Kidney epithelial cell (primary cell): ENCODE measurements around the gene COL13A1. TPM values are rescaled to one million over a fixed set of nuclear protein-coding genes. Genes with fewer than 3 reads are reported as not detected.

Experiments
- DNase-seq: peaks from one replicate; pipeline ENCODE4 v3.0.0-alpha.2; 2010; ENCODE audit warnings: low read depth
- H3K27me3 ChIP-seq: 2 replicates; pipeline ENCODE4 v1.6.0; 2011; ENCODE audit warnings: low read length; ENCODE audit not compliant: control insufficient read depth, insufficient read depth
- H3K36me3 ChIP-seq: 2 replicates; pipeline ENCODE4 v1.5.1; 2011; ENCODE audit warnings: low read length; ENCODE audit not compliant: control insufficient read depth, insufficient read depth
- H3K4me3 ChIP-seq: 2 replicates; pipeline ENCODE4 v1.5.1; 2011; ENCODE audit warnings: low read depth, mild to moderate bottlenecking, control low read depth, low read length
- CTCF ChIP-seq: IDR thresholded peaks from 2 replicates; pipeline ENCODE4 v1.5.1; 2011; ENCODE audit warnings: mild to moderate bottlenecking, moderate library complexity, low read length, control low read depth, inconsistent platforms; ENCODE audit not compliant: insufficient read depth, poor library complexity, severe bottlenecking
- total RNA-seq: library from RNA; depleted of rRNA; stranded (reverse); fragments of >200 nt; gene quantifications from 2 replicates; pipeline ENCODE4 v1.2.3, GENCODE V29; 2015

The COL13A1 gene
- total RNA-seq, 1 donor from 2014 or later, result 1.7 TPM

DNA sequence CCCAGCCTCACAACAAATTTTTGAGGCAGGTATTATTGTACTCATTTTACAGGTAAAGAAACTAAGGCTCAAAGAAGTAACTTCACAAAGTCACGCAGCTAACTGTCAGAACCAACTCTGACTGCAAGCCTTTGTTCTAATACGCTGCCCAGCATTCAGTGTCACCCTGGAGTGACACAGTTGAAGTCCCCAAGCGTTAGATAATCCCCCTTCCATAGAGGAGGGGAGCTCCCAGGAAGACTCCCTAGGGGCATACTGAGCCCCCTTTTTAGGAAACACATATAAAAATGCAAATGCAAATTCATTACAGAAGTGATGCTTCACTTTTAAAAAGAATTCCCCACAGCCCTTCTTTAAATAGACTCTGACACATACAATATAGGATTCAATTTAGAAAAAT, 150.0 kb downstream of the COL13A1 start:
- H3K4me3 ChIP-seq, result no peak overlapping the region
- no peaks in the 10 kb centered on the region for H3K36me3 ChIP-seq
- TF ChIP-seq CTCF, result no peak
- DNase-seq, result no peak
- peaks cover 2% of the 10 kb centered on the region for H3K27me3 ChIP-seq

- Histone ChIP-seq H3K27me3 (peaks cover 2% of the 10 kb centered on the region), H3K4me3 (no peak overlapping the region), H3K36me3 (no peaks in the 10 kb centered on the region)
- no peak for TF ChIP-seq CTCF
- no peak for DNase-seq
Measured at GRCh38 chr10:69952069-69952800, 150.5 kb downstream of the COL13A1 start.

GRCh38 chr10:69952821-69953221, 151.1 kb downstream of the COL13A1 start:
- Histone ChIP-seq H3K36me3 (no peaks in the 10 kb centered on the region), H3K4me3 (no peak overlapping the region), H3K27me3 (peaks cover 2% of the 10 kb centered on the region)
- no peak for DNase-seq
- TF ChIP-seq CTCF, result no peak

- peaks cover 2% of the 10 kb centered on the region for H3K27me3 ChIP-seq
- no peak for DNase-seq
- TF ChIP-seq CTCF, result no peak
- H3K36me3 ChIP-seq, result no peaks in the 10 kb centered on the region
- H3K4me3 ChIP-seq, result no peak overlapping the region
Measured at GRCh38 chr10:69953851-69954250, 152.1 kb downstream of the COL13A1 start.

DNA sequence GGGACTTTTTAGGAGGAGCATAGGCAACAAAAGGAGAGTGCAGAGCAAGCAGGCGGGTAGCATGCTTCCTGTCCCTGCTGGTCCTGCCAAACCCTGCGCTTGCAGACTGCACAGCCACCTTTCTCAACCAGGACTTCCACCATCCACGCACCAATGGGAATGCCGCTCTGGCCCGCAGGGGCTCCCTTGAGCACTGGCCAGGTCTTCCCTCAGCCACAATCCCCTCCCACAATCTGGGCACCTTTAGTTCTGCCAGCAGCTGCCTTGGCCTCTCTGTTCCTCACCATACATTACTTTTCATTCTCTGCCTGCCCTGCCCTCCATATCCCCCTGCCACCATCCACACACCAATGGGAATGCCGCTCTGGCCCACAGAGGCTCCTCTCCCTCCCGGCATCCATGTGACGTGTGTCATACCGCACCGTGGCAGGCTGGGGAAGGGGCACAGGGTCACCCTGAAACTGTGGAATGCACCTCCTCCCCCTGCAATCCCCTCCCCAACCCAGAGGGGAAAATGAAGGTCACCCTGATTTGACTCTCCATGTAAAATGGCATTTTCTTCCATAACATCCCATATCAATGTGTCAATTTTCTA, 153.6 kb downstream of the COL13A1 start:
- Histone ChIP-seq H3K27me3 (peaks cover 2% of the 10 kb centered on the region), H3K36me3 (no peaks in the 10 kb centered on the region), H3K4me3 (no peak overlapping the region)
- no peak for TF ChIP-seq CTCF
- no peak for DNase-seq
